ENCODE results near the gene AVEN.
A peak's percentile ranks its signal among the peaks of the same experiment; 100 is the strongest.
"Not testable (repeated sequence)": the region's sequence is repeated elsewhere in the genome, so short reads cannot be mapped to it uniquely, and the experiment has no call there.

Gene AVEN

GRCh38 chr15:34050385-34050784 is 11.4 kb upstream of the AVEN start:
- not testable (repeated sequence) for H3K4me1 Mint-ChIP-seq; DNase-seq (ENCODE audit: low spot score in 2 of 2); H3K36me3 Mint-ChIP-seq; ATAC-seq; H3K27ac Mint-ChIP-seq; H3K4me3 Mint-ChIP-seq
- H3K9me3 Mint-ChIP-seq, result peaks cover 18% of the 10 kb centered on the region

DNA sequence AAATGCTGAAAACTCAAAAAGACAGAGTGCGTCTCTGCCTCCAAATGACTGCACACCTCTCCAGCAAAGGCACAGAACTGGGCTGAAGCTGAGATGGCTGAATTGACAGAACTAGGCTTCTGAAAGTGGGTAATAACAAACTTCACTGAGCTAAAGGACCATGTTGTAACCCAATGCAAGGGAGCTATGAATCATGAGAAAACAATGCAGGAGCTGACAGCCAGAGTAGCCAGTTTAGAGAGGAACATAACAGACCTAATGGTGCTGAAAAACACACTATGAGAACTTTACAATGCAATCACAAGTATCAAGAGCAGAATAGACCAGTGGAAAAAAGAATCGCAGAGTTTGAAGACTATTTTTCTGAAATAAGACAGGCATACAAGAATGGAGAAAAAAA is 10.1 kb upstream of the AVEN start:
- Mint-ChIP-seq H3K36me3 (peaks cover 6% of the 10 kb centered on the region), H3K27ac (no peak overlapping the region), H3K9me3 (peaks cover 18% of the 10 kb centered on the region), H3K4me1 (peaks cover 3% of the 10 kb centered on the region), H3K4me3 (no peak overlapping the region)
- DNase-seq (ENCODE audit: low spot score in 2 of 2) (no peak), ATAC-seq (no peak)

GRCh38 chr15:34047893-34048775 is 9.1 kb upstream of the AVEN start:
- ATAC-seq (no peak), DNase-seq (ENCODE audit: low spot score in 2 of 2) (no peak)
- peaks cover 18% of the 10 kb centered on the region for H3K9me3 Mint-ChIP-seq

DNA sequence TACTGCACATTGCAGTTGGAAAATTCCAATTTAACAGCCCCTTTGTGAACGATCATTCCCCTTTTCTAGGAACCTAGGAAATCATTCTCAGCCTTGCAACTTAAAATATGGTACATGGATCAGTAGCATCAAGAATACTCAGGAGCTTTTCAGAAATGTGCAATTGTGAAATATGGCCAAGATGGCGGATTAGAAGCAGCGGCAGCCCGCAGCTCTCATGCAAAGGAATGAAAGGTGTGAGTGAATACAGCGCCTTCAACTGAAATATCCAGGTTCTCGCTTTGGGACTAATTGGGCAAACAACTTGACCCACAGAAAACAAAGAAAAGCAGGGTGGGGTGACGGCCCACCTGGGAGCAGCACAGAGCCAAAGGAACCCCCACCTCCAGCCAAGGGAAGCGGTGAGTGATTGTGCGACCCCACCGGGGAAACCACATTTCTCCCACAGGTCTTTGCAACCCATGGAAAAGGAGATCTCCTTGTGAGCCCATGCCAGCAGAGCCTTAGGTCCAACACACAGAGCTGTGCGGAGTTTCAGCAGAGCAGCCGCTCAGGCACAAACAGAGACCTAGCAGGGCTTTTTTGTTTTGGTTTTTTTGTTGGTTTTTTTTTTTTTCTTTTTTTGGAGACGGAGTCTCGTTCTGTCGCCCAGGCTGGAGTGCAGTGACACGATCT is 7.6 kb upstream of the AVEN start:
- DNase-seq (ENCODE audit: low spot score in 2 of 2), result no peak
- H3K27ac Mint-ChIP-seq, result no peak overlapping the region
- H3K4me1 Mint-ChIP-seq, result peaks cover 9% of the 10 kb centered on the region
- H3K36me3 Mint-ChIP-seq, result peaks cover 6% of the 10 kb centered on the region
- no peak overlapping the region for H3K4me3 Mint-ChIP-seq
- H3K9me3 Mint-ChIP-seq, result peaks cover 18% of the 10 kb centered on the region
- no peak for ATAC-seq

More at GRCh38 chr15:34047893-34048775, 9.1 kb upstream of the AVEN start:
- Mint-ChIP-seq H3K36me3 (peaks cover 6% of the 10 kb centered on the region), H3K4me1 (peaks cover 9% of the 10 kb centered on the region), H3K27ac (no peak overlapping the region), H3K4me3 (no peak overlapping the region)

DNA sequence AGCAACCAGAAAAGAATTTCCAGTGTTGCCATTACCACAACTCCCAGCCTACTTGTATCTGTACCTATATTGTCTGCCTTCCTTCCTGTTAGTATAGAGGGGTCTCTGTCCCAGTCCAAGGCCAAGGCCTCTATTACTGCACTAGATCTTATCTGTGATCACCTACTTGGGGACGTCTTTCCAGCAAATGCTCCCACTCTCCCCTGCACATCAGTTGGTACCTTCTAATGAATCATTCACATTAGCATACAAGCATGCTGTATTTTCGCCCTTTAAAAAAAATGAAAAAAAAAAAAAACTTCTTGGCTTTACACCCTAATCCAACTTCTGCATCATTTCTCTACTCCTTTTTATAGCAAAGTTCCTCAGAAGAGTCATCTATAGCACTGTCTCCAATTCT is 4.8 kb upstream of the AVEN start:
- Mint-ChIP-seq H3K9me3 (no peaks in the 10 kb centered on the region), H3K27ac (no peak overlapping the region), H3K4me3 (no peak overlapping the region), H3K36me3 (no peaks in the 10 kb centered on the region), H3K4me1 (peaks cover 24% of the 10 kb centered on the region)
- DNase-seq (ENCODE audit: low spot score in 2 of 2) (no peak), ATAC-seq (no peak)

DNA sequence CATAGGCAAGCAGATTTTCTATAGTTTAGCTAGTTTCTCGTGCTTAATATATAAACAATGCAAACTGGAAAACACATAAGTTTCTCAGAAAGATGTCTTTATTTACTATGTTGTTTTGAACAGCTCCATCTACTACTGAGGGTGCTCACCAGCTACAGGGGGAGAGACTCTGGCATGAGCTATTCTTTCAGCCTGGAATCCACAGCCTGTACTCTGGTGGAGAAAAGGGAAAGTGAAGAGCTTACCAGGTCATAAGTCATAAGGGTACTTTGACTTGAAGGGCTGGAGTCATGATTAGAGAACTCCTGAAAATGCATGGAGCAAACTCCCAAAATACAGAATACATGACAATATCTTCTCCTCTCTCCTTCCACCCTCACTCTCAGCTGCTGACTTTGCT is 4.4 kb upstream of the AVEN start:
- peaks cover 24% of the 10 kb centered on the region for H3K4me1 Mint-ChIP-seq
- no peak overlapping the region for H3K4me3 Mint-ChIP-seq
- H3K9me3 Mint-ChIP-seq, result no peaks in the 10 kb centered on the region
- H3K27ac Mint-ChIP-seq, result no peak overlapping the region
- ATAC-seq (no peak), DNase-seq (ENCODE audit: low spot score in 2 of 2) (no peak)
- H3K36me3 Mint-ChIP-seq, result no peaks in the 10 kb centered on the region

GRCh38 chr15:34039790-34040113 is 748 bp upstream of the AVEN start:
- Mint-ChIP-seq H3K9me3 (no peaks in the 10 kb centered on the region), H3K27ac (peak overlapping the region; percentile 84), H3K4me3 (peak overlapping the region; percentile 78), H3K4me1 (peaks cover 24% of the 10 kb centered on the region), H3K36me3 (no peaks in the 10 kb centered on the region)
- no peak for ATAC-seq
- no peak for DNase-seq (ENCODE audit: low spot score in 2 of 2)

- H3K4me1 Mint-ChIP-seq, result peaks cover 15% of the 10 kb centered on the region
- DNase-seq (ENCODE audit: low spot score in 2 of 2) (peak; percentile 59 to 86), ATAC-seq (peak; percentile 84)
- H3K9me3 Mint-ChIP-seq, result no peaks in the 10 kb centered on the region
- peak overlapping the region; percentile 84 for H3K27ac Mint-ChIP-seq
- no peaks in the 10 kb centered on the region for H3K36me3 Mint-ChIP-seq
- peak overlapping the region; percentile 78 for H3K4me3 Mint-ChIP-seq
Measured at GRCh38 chr15:34038023-34038870, 757 bp downstream of the AVEN start.

DNA sequence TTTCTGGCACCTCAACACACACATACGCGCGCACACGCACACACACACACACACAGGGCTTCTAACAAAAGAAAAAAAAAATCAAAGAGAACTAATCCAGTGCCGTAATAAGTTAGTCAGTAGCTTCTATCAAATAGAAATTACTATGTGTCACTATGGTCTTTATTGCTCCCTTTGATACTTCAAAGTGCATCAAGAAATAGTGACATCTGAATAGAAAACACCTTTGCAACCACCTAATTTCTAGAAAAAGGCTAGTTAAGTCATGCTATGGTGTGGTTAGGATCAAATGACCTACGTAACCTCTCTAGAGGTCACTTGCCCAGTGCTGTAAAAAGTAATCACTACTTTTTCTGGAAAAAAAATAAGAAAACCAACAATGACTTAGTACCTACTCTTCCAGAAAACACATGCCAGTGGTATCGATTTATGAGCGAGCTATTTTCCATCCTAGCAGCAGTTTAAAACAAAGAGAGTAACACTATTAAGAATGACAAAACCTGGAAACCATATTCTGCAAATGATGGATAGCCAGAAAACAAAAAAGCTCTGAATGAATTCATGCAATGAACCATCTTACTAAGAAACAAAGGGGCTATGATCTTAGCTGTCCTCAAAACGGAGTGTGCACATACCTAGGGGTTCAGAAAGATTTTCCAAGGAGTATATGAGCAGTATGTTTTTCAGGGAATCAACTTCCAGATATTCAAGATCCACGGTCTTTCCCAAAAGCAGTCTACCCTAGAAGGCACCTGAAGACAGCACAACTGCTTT is 6.8 kb downstream of the AVEN start:
- DNase-seq (ENCODE audit: low spot score in 2 of 2), result no peak
- peaks cover 11% of the 10 kb centered on the region for H3K4me1 Mint-ChIP-seq
- H3K27ac Mint-ChIP-seq, result no peak overlapping the region
- no peaks in the 10 kb centered on the region for H3K36me3 Mint-ChIP-seq
- ATAC-seq, result peak; percentile 47
- H3K9me3 Mint-ChIP-seq, result no peaks in the 10 kb centered on the region
- H3K4me3 Mint-ChIP-seq, result no peak overlapping the region

- H3K9me3 Mint-ChIP-seq, result no peaks in the 10 kb centered on the region
Measured at GRCh38 chr15:34027606-34028005, 11.4 kb downstream of the AVEN start.

DNA sequence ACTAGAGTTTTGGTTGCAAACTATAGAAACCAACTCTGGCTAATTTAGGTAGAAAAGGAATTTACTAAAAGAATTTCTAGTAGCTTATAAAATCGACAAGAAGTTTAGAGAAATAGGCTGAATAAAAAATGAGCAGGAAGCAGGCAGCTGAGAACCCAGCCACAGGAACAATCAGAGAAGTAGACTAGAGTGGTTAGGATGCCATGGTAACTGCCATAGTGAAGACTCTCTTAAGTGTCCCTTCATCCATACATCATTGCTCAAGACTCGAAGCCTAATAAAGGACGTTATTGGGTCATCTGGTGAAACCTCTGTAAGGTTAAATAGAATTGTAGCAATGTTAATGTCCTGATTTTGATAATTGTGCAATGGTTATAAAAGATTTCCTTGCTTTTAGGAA is 13.8 kb downstream of the AVEN start:
- no peak for DNase-seq (ENCODE audit: low spot score in 2 of 2)
- H3K4me1 Mint-ChIP-seq, result no peaks in the 10 kb centered on the region
- no peaks in the 10 kb centered on the region for H3K9me3 Mint-ChIP-seq
- H3K4me3 Mint-ChIP-seq, result no peak overlapping the region
- no peaks in the 10 kb centered on the region for H3K36me3 Mint-ChIP-seq
- H3K27ac Mint-ChIP-seq, result no peak overlapping the region
- no peak for ATAC-seq

More at GRCh38 chr15:34027606-34028005, 11.4 kb downstream of the AVEN start:
- no peaks in the 10 kb centered on the region for H3K36me3 Mint-ChIP-seq
- H3K4me3 Mint-ChIP-seq, result no peak overlapping the region
- ATAC-seq, result no peak
- peaks cover 11% of the 10 kb centered on the region for H3K4me1 Mint-ChIP-seq
- DNase-seq (ENCODE audit: low spot score in 2 of 2), result no peak
- H3K27ac Mint-ChIP-seq, result no peak overlapping the region

- H3K4me1 Mint-ChIP-seq, result no peaks in the 10 kb centered on the region
- H3K36me3 Mint-ChIP-seq, result no peaks in the 10 kb centered on the region
- H3K9me3 Mint-ChIP-seq, result no peaks in the 10 kb centered on the region
- no peak overlapping the region for H3K4me3 Mint-ChIP-seq
- no peak for ATAC-seq
- no peak for DNase-seq (ENCODE audit: low spot score in 2 of 2)
- peak overlapping the region; percentile 37 for H3K27ac Mint-ChIP-seq
Measured at GRCh38 chr15:34023907-34024306, 15.1 kb downstream of the AVEN start.

DNA sequence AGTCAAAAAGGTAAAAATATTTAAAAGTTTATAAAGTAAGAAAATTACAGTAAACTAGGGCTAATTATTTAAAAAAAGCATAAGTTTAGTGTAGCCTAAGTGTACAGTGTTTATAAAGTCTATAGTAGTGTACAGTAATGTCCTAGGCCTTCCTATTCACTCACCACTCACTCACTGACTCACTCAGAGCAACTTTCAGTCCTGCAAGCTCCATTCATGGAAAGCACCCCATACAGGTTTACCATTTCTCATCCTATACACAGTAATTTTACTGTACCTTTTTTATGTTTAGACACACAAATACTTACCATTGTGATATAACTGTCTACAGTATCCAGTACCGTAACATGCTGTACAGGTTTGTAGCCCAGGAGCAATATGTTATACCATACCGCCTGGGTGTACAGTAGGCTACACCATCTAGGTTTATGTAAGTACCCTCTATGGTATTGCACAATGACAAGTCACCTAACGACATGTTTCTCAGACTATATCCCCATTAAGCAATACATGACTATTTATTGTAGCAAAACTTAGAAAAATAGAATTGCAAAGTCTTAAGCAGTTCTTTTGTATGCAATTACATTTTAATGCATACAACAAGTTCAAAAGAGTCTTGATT is 19.5 kb downstream of the AVEN start:
- no peaks in the 10 kb centered on the region for H3K36me3 Mint-ChIP-seq
- H3K4me3 Mint-ChIP-seq, result no peak overlapping the region
- ATAC-seq (peak; percentile 43), DNase-seq (ENCODE audit: low spot score in 2 of 2) (no peak)
- peaks cover 13% of the 10 kb centered on the region for H3K4me1 Mint-ChIP-seq
- H3K27ac Mint-ChIP-seq, result no peak overlapping the region
- H3K9me3 Mint-ChIP-seq, result no peaks in the 10 kb centered on the region

DNA sequence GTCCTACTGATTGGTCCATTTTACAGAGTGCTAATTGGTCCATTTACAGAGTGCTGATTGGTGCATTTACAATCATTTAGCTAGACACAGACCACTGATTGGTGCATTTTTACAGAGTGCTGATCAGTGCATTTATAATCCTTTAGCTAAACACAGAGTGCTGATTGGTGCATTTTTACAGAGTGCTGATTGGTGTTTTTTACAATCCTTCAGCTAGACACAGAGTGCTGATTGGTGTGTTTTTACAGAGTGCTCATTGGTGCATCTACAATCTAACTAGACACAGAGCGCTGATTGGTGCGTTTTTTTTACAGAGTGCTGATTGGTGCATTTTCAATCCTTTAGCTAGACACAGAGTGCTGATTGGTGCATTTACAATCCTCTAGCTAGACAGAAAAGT is 20.3 kb downstream of the AVEN start:
- H3K9me3 Mint-ChIP-seq; ATAC-seq; DNase-seq (ENCODE audit: low spot score in 2 of 2); H3K36me3 Mint-ChIP-seq: not testable (repeated sequence)
- Mint-ChIP-seq H3K4me1 (peaks cover 13% of the 10 kb centered on the region), H3K4me3 (peak overlapping the region; percentile 48), H3K27ac (peak overlapping the region; percentile 82)
